ENCODE data around the gene CIAPIN1.

The CIAPIN1 gene

DNA sequence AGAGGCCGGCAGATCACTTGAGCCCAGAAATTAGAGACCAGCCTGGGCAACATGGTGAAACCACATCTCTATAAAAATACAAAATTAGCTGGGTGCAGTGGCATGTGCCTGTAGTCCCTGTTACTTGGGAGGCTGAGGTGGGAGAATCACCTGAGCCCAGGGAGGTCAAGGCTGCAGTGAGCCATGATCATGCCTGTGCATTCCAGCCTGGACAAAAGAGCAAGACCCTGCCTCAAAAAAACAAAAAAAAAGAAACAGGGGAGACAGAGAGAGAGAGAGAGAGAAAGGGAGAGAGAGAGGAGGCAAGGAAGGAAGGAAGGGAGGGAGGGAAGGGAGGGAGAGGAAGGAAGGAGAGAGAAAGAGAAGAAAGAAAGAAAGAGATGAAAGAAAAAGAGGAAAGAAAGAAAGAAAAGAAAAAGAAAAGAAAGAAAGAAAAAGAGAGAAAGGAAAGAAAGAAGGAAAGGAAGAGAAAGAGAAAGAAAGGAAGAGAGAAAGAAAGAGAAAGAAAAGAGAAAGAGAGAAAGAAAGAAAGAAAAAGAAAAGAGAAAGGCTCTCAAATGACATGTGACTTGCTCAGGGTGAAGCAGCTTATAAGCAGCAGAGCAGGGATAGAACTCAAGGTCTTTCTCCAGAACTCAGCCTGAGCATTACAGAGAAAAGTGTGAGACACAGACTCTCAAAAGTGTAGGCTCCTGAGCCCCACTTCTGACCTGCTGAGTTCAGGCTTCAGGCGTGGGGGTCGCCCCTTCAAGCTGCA lies 59.4 kb downstream of the CIAPIN1 start:
- no peaks in the 10 kb centered on the region for H4K20me1 ChIP-seq (ENCODE audit: low read depth, low read length)
- H3K36me3 ChIP-seq (ENCODE audit: low read length) = no peaks in the 10 kb centered on the region
- H3K9me2 ChIP-seq (replicated peaks; ENCODE audit: insufficient read depth, low read length) = no peaks in the 10 kb centered on the region
- H3K9me3 ChIP-seq (ENCODE audit: insufficient read depth, low read length) = no peaks in the 10 kb centered on the region
- H3K4me2 ChIP-seq (ENCODE audit: low read depth, low read length, poor library complexity, severe bottlenecking) = no peak overlapping the region
- no peak overlapping the region for H3K27ac ChIP-seq (ENCODE audit: low read depth, low read length)
- TF ChIP-seq, protein P1, sequence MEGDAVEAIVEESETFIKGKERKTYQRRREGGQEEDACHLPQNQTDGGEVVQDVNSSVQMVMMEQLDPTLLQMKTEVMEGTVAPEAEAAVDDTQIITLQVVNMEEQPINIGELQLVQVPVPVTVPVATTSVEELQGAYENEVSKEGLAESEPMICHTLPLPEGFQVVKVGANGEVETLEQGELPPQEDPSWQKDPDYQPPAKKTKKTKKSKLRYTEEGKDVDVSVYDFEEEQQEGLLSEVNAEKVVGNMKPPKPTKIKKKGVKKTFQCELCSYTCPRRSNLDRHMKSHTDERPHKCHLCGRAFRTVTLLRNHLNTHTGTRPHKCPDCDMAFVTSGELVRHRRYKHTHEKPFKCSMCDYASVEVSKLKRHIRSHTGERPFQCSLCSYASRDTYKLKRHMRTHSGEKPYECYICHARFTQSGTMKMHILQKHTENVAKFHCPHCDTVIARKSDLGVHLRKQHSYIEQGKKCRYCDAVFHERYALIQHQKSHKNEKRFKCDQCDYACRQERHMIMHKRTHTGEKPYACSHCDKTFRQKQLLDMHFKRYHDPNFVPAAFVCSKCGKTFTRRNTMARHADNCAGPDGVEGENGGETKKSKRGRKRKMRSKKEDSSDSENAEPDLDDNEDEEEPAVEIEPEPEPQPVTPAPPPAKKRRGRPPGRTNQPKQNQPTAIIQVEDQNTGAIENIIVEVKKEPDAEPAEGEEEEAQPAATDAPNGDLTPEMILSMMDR (IDR thresholded peaks at IDR 0.05; ENCODE audit: insufficient read depth, low read length, poor library complexity, severe bottlenecking) = no peak
- no peak for TF ChIP-seq EZH2phosphoT487 (conservative IDR thresholded peaks at IDR 0.05; ENCODE audit: low read length)
- no peak overlapping the region for H2AFZ ChIP-seq (ENCODE audit: low read depth, low read length, severe bottlenecking)
- no peaks in the 10 kb centered on the region for H3F3A ChIP-seq (ENCODE audit: insufficient read depth)
- no peaks in the 10 kb centered on the region for H3K79me2 ChIP-seq (ENCODE audit: insufficient read depth, low read length)
- H3K4me3 ChIP-seq (ENCODE audit: insufficient read depth, low read length, poor library complexity, severe bottlenecking) = no peak overlapping the region
- no peak overlapping the region for H3K9ac ChIP-seq (ENCODE audit: low read length)
- no peaks in the 10 kb centered on the region for H3K27me3 ChIP-seq (ENCODE audit: low read length)

DNA sequence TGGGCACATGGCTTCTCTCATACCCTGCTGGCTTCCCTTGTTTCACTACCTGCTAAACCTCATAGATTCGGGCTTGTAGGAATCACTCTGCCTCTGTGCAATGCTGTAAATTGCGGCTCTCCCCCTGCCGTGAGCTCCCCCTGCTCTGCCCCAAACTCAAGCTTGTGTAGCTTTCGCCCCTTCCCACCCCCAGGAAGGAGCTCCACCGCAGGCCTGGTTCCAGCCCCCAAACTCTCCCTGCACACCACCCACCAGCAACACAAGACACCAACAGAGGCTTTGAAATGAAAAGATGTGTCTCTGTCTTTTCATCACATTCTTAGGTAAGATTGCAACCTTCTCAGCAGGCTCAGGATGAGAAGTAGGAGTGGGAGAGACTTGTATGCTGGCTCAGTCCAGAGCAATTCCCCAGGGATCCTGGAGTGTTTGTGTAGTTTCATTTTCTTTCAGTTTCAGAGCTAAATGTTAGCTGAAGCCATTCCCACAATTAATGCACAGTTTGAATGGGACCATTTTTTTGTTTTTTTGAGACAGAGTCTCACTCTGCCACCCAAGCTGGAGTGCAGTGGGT lies 60.7 kb downstream of the CIAPIN1 start:
- Histone ChIP-seq H3K36me3 (ENCODE audit: low read length) (no peaks in the 10 kb centered on the region), H3K4me3 (ENCODE audit: insufficient read depth, low read length, poor library complexity, severe bottlenecking) (no peak overlapping the region), H3K9me3 (ENCODE audit: insufficient read depth, low read length) (no peaks in the 10 kb centered on the region), H3F3A (ENCODE audit: insufficient read depth) (no peaks in the 10 kb centered on the region), H4K20me1 (ENCODE audit: low read depth, low read length) (no peaks in the 10 kb centered on the region), H3K9me2 (replicated peaks; ENCODE audit: insufficient read depth, low read length) (no peaks in the 10 kb centered on the region), H3K4me2 (ENCODE audit: low read depth, low read length, poor library complexity, severe bottlenecking) (no peak overlapping the region), H3K9ac (ENCODE audit: low read length) (no peak overlapping the region), H3K27ac (ENCODE audit: low read depth, low read length) (no peak overlapping the region), H3K79me2 (ENCODE audit: insufficient read depth, low read length) (no peaks in the 10 kb centered on the region), H2AFZ (ENCODE audit: low read depth, low read length, severe bottlenecking) (no peak overlapping the region), H3K27me3 (ENCODE audit: low read length) (no peaks in the 10 kb centered on the region)
- TF ChIP-seq, protein P1 (IDR thresholded peaks at IDR 0.05; ENCODE audit: insufficient read depth, low read length, poor library complexity, severe bottlenecking) = no peak
- no peak for TF ChIP-seq EZH2phosphoT487 (conservative IDR thresholded peaks at IDR 0.05; ENCODE audit: low read length)

DNA sequence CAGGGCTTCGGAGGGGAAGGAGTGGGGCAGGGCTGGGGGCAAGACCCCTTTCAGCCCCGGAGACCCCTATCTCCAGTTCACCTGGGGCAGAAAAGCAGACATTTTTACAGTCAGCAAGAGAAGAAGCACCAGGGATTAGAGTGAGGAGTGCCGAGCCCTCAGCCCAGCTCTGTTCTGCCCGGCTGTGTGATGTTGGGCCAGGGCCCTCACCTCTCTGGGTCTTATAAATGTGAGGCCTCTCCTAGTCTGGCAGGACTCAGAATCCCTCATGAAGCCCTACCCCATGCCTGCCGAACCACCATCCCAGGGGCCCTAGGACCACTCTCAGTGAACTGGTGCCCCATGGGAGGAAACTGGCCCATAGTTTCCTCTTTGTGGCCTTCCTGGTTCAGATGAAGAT lies 62.1 kb downstream of the CIAPIN1 start:
- no peak overlapping the region for H2AFZ ChIP-seq (ENCODE audit: low read depth, low read length, severe bottlenecking)
- H3K27ac ChIP-seq (ENCODE audit: low read depth, low read length) = no peak overlapping the region
- no peaks in the 10 kb centered on the region for H3K27me3 ChIP-seq (ENCODE audit: low read length)
- no peaks in the 10 kb centered on the region for H3F3A ChIP-seq (ENCODE audit: insufficient read depth)
- TF ChIP-seq, protein P1 (IDR thresholded peaks at IDR 0.05; ENCODE audit: insufficient read depth, low read length, poor library complexity, severe bottlenecking) = no peak
- TF ChIP-seq EZH2phosphoT487 (conservative IDR thresholded peaks at IDR 0.05; ENCODE audit: low read length) = no peak
- no peak overlapping the region for H3K4me3 ChIP-seq (ENCODE audit: insufficient read depth, low read length, poor library complexity, severe bottlenecking)
- H3K9me3 ChIP-seq (ENCODE audit: insufficient read depth, low read length) = no peaks in the 10 kb centered on the region
- H3K9ac ChIP-seq (ENCODE audit: low read length) = no peak overlapping the region
- H3K4me2 ChIP-seq (ENCODE audit: low read depth, low read length, poor library complexity, severe bottlenecking) = no peak overlapping the region
- H3K79me2 ChIP-seq (ENCODE audit: insufficient read depth, low read length) = no peaks in the 10 kb centered on the region
- no peaks in the 10 kb centered on the region for H3K9me2 ChIP-seq (replicated peaks; ENCODE audit: insufficient read depth, low read length)
- H4K20me1 ChIP-seq (ENCODE audit: low read depth, low read length) = no peaks in the 10 kb centered on the region
- H3K36me3 ChIP-seq (ENCODE audit: low read length) = no peaks in the 10 kb centered on the region
